22Rv1 (cell line): ENCODE data around the gene RRP15.

ENCODE experiments used
- ZFX ChIP-seq: fragments of 450-650 bp; IDR thresholded peaks from 2 replicates; pipeline ENCODE4 v1.6.1; 2017; ENCODE audit warnings: antibody characterized with exemption, borderline replicate concordance
- TF ChIP-seq, protein P1 (sequence below): fragments of 450-650 bp; IDR thresholded peaks from 2 replicates; pipeline ENCODE4 v1.5.1; 2017; ENCODE audit warnings: mild to moderate bottlenecking

DNA sequence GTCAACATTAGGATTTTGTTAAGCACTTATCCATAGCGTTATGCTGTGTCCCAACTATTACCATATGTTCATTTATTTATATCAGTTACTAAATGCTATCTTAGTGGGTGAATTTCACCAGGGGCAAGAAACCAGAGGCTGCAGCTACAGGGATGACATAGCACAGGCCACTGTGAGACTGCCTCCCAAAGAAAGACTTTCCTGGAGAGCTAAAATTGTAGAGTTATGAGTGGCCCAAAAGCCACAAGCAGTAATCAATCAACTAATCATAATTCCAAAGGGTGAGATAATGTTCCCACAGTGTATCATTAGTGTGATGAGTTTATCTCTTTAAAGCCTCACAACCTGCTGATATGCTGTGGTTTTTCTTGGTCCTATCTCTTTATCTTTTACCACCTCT, 56.2 kb downstream of the RRP15 start:
- TF ChIP-seq, protein P1, sequence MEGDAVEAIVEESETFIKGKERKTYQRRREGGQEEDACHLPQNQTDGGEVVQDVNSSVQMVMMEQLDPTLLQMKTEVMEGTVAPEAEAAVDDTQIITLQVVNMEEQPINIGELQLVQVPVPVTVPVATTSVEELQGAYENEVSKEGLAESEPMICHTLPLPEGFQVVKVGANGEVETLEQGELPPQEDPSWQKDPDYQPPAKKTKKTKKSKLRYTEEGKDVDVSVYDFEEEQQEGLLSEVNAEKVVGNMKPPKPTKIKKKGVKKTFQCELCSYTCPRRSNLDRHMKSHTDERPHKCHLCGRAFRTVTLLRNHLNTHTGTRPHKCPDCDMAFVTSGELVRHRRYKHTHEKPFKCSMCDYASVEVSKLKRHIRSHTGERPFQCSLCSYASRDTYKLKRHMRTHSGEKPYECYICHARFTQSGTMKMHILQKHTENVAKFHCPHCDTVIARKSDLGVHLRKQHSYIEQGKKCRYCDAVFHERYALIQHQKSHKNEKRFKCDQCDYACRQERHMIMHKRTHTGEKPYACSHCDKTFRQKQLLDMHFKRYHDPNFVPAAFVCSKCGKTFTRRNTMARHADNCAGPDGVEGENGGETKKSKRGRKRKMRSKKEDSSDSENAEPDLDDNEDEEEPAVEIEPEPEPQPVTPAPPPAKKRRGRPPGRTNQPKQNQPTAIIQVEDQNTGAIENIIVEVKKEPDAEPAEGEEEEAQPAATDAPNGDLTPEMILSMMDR, result no peak
- no peak for TF ChIP-seq ZFX
